PFSK-1 (cell line): Measurements from ENCODE around the gene PDK3.

Experiments
- FOXP2 ChIP-seq: optimal IDR thresholded peaks from 2 replicates; pipeline ENCODE3; 2011; ENCODE audit warnings: borderline replicate concordance, control low read depth, inconsistent platforms; ENCODE audit not compliant: insufficient read depth; ENCODE audit errors: extremely low read length, extremely low read depth
- POLR2AphosphoS5 ChIP-seq: IDR thresholded peaks from 2 replicates; pipeline ENCODE4 v1.6.1; 2012; ENCODE audit warnings: low read depth, mild to moderate bottlenecking, control low read depth, low read length, moderate library complexity
- REST ChIP-seq, 2 experiments: IDR thresholded peaks; 2 replicates each; pipeline versions ENCODE4 v1.6.1 to v1.8.0; 2011 to 2012; ENCODE audit warnings: low read depth in 2 of 2, low read length in 2 of 2, control low read depth in 1 of 2, inconsistent platforms in 1 of 2, mild to moderate bottlenecking in 1 of 2, moderate library complexity in 1 of 2; ENCODE audit not compliant: insufficient read depth in 1 of 2
- SIN3A ChIP-seq: IDR thresholded peaks from 2 replicates; pipeline ENCODE4 v1.6.1; 2012; ENCODE audit warnings: mild to moderate bottlenecking, low read length, moderate library complexity, borderline replicate concordance; ENCODE audit not compliant: insufficient read depth
- TAF1 ChIP-seq: IDR thresholded peaks from 2 replicates; pipeline ENCODE4 v1.6.1; 2012; ENCODE audit warnings: low read length, control low read depth, borderline replicate concordance; ENCODE audit not compliant: insufficient read depth

GRCh38 chrX:24526616-24527015 lies 61.5 kb downstream of the PDK3 start:
- TF ChIP-seq POLR2AphosphoS5 (no peak), TAF1 (no peak), REST (IDR thresholded peaks at IDR 0.05; ENCODE audit: insufficient read depth in 1 of 2, low read depth in 2 of 2, low read length in 2 of 2) (no peak), SIN3A (no peak), FOXP2 (no peak)
